Gastrocnemius medialis (tissue), 4 donors: ENCODE data around the gene FOS. TPM values are rescaled to one million over a fixed set of nuclear protein-coding genes. Genes with fewer than 3 reads are reported as not detected.

Source experiments
- ATAC-seq, 2 donors: fragments of 150-250 bp; one replicate each; pipeline ENCODE4 v1.9.1; 2016
- DNase-seq, 2 donors: peaks; one replicate each; pipeline ENCODE4 v3.0.0-alpha.2; 2019
- H3K27ac ChIP-seq, 4 donors: fragments of 200-600 bp; sonication (generic); 1 replicate in 1 of 4; 2 replicates in 3 of 4; pipeline ENCODE4 v1.5.1; 2016 to 2018; ENCODE audit warnings: mild to moderate bottlenecking in 2 of 4, moderate library complexity in 1 of 4
- H3K27me3 ChIP-seq, 3 donors: fragments of 200-600 bp; sonication (generic) in 2 of 3; 1 replicate in 1 of 3; 2 replicates in 2 of 3; pipeline versions ENCODE4 v1.5.1 to v1.6.0; 2016 to 2019; ENCODE audit warnings: mild to moderate bottlenecking in 1 of 3, moderate library complexity in 1 of 3
- H3K36me3 ChIP-seq, 2 donors: fragments of 200-600 bp; sonication (generic) in 1 of 2; one replicate each; pipeline ENCODE4 v1.5.1; 2017 to 2018
- H3K4me1 ChIP-seq, 2 donors: fragments of 200-600 bp; sonication (generic) in 1 of 2; one replicate each; pipeline ENCODE4 v1.5.1; 2016 to 2017; ENCODE audit warnings: mild to moderate bottlenecking in 2 of 2
- H3K4me3 ChIP-seq, 4 donors: fragments of 200-600 bp; sonication (generic) in 3 of 4; 1 replicate in 1 of 4; 2 replicates in 3 of 4; pipeline ENCODE4 v1.5.1; 2016 to 2019; ENCODE audit warnings: mild to moderate bottlenecking in 2 of 4
- H3K9me3 ChIP-seq, 3 donors: fragments of 200-600 bp; sonication (generic) in 2 of 3; 1 replicate in 1 of 3; 2 replicates in 2 of 3; pipeline ENCODE4 v1.5.1; 2016 to 2019
- POLR2A ChIP-seq, 2 donors: fragments of 450-650 bp; IDR thresholded peaks; one replicate each; pipeline ENCODE4 v1.6.1; 2017; ENCODE audit warnings: antibody characterized with exemption in 2 of 2, mild to moderate bottlenecking in 2 of 2, moderate library complexity in 2 of 2
- in situ Hi-C, 4 donors: fragments of 200-750 bp; cut with MboI; loops; one replicate each; pipeline versions ENCODE4 v1.15.0 to v1.8.0; 2017; ENCODE audit warnings: low sequenced_read_pairs in 4 of 4
- intact Hi-C: fragments of 100-400 bp; cut with DNase I; formaldehyde crosslinking; loops from one replicate; pipeline ENCODE4 v1.15.1; 2023; ENCODE audit warnings: low total_unique reads
- total RNA-seq, 4 donors: library from RNA; depleted of rRNA; stranded (reverse); fragments of >200 nt; gene quantifications; one replicate each; pipeline versions ENCODE4 v1.1.0 to v1.2.3, GENCODE V29; 2016
- TF ChIP-seq, protein P1 (sequence below), 5 experiments: fragments of 450-650 bp in 3 of 5; fragments of 200-600 bp in 2 of 5; sonication (generic) in 2 of 5; IDR thresholded peaks in 4 of 5; conservative IDR thresholded peaks in 1 of 5; 1 replicate in 4 of 5; 2 replicates in 1 of 5; pipeline ENCODE4 v1.5.1; 2016 to 2019; ENCODE audit warnings: antibody characterized with exemption in 5 of 5, mild to moderate bottlenecking in 3 of 5, moderate library complexity in 3 of 5

FOS gene
- total RNA-seq, 4 donors from 2014 or later, result 16.3 to 110 (median 53.5) TPM

- no peak overlapping the region for H3K4me3 ChIP-seq
- peaks cover 2 to 3% of the 10 kb centered on the region in 2 donors for H3K4me1 ChIP-seq
- H3K27me3 ChIP-seq, result no peaks in the 10 kb centered on the region
- H3K9me3 ChIP-seq, result no peaks in the 10 kb centered on the region
- no peak for ATAC-seq
- intact Hi-C loops, result no loop called here
- DNase-seq, result no peak
- H3K27ac ChIP-seq, result no peak overlapping the region
- no peaks in the 10 kb centered on the region for H3K36me3 ChIP-seq
- TF ChIP-seq, protein P1, sequence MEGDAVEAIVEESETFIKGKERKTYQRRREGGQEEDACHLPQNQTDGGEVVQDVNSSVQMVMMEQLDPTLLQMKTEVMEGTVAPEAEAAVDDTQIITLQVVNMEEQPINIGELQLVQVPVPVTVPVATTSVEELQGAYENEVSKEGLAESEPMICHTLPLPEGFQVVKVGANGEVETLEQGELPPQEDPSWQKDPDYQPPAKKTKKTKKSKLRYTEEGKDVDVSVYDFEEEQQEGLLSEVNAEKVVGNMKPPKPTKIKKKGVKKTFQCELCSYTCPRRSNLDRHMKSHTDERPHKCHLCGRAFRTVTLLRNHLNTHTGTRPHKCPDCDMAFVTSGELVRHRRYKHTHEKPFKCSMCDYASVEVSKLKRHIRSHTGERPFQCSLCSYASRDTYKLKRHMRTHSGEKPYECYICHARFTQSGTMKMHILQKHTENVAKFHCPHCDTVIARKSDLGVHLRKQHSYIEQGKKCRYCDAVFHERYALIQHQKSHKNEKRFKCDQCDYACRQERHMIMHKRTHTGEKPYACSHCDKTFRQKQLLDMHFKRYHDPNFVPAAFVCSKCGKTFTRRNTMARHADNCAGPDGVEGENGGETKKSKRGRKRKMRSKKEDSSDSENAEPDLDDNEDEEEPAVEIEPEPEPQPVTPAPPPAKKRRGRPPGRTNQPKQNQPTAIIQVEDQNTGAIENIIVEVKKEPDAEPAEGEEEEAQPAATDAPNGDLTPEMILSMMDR (IDR thresholded peaks at IDR 0.05 in 4 of 5, conservative IDR thresholded peaks at IDR 0.05 in 1 of 5), result no peak
- no peak for TF ChIP-seq POLR2A (IDR thresholded peaks at IDR 0.05)
- in situ Hi-C loops, result no loop called here
Observed at GRCh38 chr14:75329369-75329768, 50.7 kb downstream of the FOS start.

DNA sequence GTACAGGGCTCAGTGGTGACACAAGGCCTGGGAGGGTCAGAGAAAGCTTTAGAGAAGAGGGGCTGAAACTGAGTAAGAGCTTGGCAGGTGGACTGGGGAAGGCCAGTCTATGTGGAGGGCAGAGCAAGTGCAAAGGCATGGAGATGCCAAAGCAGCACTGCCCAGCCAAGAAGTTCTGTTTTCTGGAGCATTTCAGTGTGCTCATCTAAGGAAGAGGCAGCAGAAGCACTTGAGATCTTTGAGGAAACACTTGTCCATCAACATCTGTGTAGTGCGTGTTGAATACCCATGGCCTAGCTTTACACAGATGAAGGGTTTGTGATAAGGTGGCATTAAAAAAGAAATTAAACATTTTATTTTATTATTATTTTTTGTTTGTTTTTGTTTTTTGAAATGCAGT is 52.8 kb downstream of the FOS start:
- H3K9me3 ChIP-seq, result no peaks in the 10 kb centered on the region
- TF ChIP-seq, protein P1 (IDR thresholded peaks at IDR 0.05 in 4 of 5, conservative IDR thresholded peaks at IDR 0.05 in 1 of 5), result no peak
- TF ChIP-seq POLR2A (IDR thresholded peaks at IDR 0.05), result no peak
- DNase-seq, result no peak
- H3K4me3 ChIP-seq, result no peak overlapping the region
- H3K27ac ChIP-seq, result no peak overlapping the region
- H3K36me3 ChIP-seq, result no peaks in the 10 kb centered on the region
- peaks cover 4 to 7% of the 10 kb centered on the region in 2 donors for H3K4me1 ChIP-seq
- ATAC-seq, result no peak
- no peaks in the 10 kb centered on the region for H3K27me3 ChIP-seq
- intact Hi-C loops (no loop called here), in situ Hi-C loops (no loop called here)

Other genes starting within 250 kb of the FOS start
- 10 to 100 TPM; 10.4 to 21.7 (median 17.4) TPM for gene MLH3, start 227.4 kb upstream of the FOS start, total RNA-seq
- gene ACYP1, start 214.8 kb upstream of the FOS start, total RNA-seq, result 10 to 100 TPM; 12.8 to 41.2 (median 22.9) TPM
- gene ZC2HC1C, start 209.2 kb upstream of the FOS start, total RNA-seq, result 10 to 100 TPM in 1 of 4 donors, 1 to 10 TPM in 3; 5.3 to 13.1 (median 7.3) TPM
- gene NEK9, start 151.8 kb upstream of the FOS start, total RNA-seq, result 10 to 100 TPM; 36.3 to 93.2 (median 42.6) TPM
- gene TMED10, start 102.2 kb upstream of the FOS start, total RNA-seq, result 100 to 1,000 TPM; 161 to 362 (median 255) TPM
- 10 to 100 TPM; 17.3 to 80.2 (median 31.7) TPM for gene JDP2, start 149.2 kb downstream of the FOS start, total RNA-seq
- gene BATF, start 243.6 kb downstream of the FOS start, total RNA-seq, result 1 to 10 TPM in 2 of 4 donors, under 1 TPM in 2; 0.36 to 5.2 (median 1.1) TPM